ENCODE results near the gene JMJD6. TPM values are rescaled to one million over a fixed set of nuclear protein-coding genes. Genes with fewer than 3 reads are reported as not detected.
"Not testable (repeated sequence)": the region's sequence is repeated elsewhere in the genome, so short reads cannot be mapped to it uniquely, and the experiment has no call there.

Gene JMJD6
- total RNA-seq = 10 to 100 TPM; 60.6 to 72.8 TPM

DNA sequence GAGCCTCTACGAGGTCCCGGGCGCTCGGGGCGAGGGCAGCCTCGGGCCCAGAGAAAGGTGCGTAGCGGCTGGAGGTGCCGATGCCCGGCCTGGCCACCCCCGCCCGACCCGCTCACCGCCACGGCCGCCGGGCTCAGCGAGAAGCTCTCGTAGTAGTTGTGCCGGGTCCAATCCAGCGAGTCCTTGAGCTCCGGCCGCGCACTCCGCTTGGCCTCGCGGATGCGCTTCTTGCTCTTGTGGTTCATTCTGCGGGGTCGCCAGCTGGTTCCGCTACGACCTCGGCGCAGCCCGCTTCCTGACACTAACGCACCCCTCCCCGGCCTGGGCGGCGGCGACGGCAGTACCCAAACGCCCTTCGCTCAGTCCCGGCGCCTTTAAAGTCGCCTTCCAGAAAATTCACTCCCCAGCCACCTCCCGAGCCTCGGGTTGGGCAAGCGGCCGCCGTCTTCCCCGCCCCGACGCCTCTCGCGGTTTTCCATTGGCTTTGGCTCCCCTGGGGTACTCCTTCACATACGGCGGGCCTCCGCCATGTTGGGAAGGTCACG lies at the start of gene JMJD6:
TSS of gene JMJD6 (minus strand) at position 376 of the 545 bp plus-strand sequence. CDS start at position 245, 131 bp downstream.
- no peaks in the 10 kb centered on the region for H3K9me3 Mint-ChIP-seq (ENCODE audit: low read depth)
- H3K27ac Mint-ChIP-seq = peak within 1 kb of the TSS; percentile 92
- CTCF ChIA-PET = interaction anchor here (0.6 to 6.1 kb wide), 3 partner anchors 11 to 46 kb away, joined by 3 to 77 read pairs (median 28); partner anchors contain the start of genes MFSD11 and SRSF2
- ATAC-seq (peak; percentile 82), DNase-seq (peak; percentile 97)
- H3K36me3 Mint-ChIP-seq = peaks cover 61% of the 10 kb centered on the region
- H3K27me3 Mint-ChIP-seq = no peaks in the 10 kb centered on the region
- H3K4me3 Mint-ChIP-seq = peak within 1 kb of the TSS; percentile 91
- H3K4me1 Mint-ChIP-seq = peaks cover 56% of the 10 kb centered on the region

DNA sequence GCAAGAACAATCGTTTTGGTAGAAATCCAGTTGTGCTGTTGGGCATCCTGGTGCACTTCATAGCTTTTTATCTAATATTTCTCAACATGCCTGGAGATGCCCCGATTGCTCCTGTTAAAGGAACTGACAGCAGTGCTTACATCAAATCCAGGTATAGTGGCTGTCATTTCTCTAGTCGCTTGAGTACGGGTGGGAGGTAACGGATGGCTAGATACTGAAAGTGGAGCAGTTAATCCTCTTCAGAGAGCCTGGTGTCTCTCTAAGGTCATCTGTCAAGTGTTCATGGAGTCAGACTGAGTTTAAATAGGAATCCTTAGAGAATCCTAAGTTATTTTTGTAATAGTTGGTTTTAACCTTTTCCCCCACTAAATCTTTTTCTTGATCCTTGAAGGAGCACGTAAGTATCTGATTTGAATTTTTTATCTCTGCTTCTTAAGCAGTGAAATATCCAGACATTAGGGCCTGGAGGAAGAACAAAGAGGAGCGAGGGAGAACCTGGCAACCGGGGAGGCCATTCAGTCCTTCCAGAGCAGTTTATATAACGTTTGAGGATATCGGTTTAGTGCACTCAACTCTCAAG lies 48.7 kb upstream of the JMJD6 start:
- no peak for DNase-seq
- peaks cover 39% of the 10 kb centered on the region for H3K36me3 Mint-ChIP-seq
- no peak for ATAC-seq

DNA sequence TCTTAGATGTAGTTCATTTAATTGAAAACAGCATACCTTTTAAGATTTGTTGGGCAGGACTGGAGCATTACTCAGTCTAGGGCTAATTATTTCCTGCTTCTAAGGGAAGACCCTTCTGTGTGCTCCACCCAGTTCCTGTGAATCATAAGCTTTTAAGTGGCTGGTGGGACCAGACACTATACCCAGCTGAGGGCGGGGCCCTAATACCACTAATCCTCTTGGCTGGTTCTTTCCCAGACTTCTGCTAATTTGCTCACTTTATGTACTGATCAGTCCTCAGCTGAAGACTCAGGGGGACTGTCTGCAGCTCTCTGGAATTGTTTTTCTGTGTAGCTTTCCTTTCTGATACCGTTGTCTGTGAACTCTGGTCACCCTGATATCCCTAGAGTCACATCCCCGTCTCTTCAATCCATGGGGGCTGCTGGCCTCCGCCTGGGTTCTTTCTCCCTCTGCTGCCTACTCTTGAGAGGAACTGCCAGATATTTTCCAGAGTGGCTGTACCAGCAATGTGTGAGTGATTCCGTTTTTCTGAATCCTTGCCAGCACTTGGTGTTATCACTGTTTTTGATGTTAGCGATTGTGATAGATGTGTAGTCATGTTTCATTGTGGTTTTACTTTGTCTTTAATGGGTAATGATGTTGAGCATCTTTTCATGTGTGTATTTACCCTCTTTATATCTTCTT lies 46.6 kb upstream of the JMJD6 start:
- ATAC-seq = peak; percentile 100
- DNase-seq = peak; percentile 70
- peak overlapping the region; percentile 74 for H3K4me3 Mint-ChIP-seq
- peaks cover 42% of the 10 kb centered on the region for H3K36me3 Mint-ChIP-seq
- H3K4me1 Mint-ChIP-seq = peaks cover 20% of the 10 kb centered on the region
- peak overlapping the region; percentile 92 for H3K27ac Mint-ChIP-seq
- CTCF ChIA-PET = interaction anchor here (0.6 to 1.2 kb wide), 6 partner anchors 14 to 250 kb away, joined by 3 to 4 read pairs (median 4); partner anchors contain the start of genes MFSD11 and MGAT5B
- H3K27me3 Mint-ChIP-seq = no peaks in the 10 kb centered on the region
- no peaks in the 10 kb centered on the region for H3K9me3 Mint-ChIP-seq (ENCODE audit: low read depth)

More for the DNA sequence above, 48.7 kb upstream of the JMJD6 start:
- CTCF ChIA-PET = interaction anchor here (0.9 kb wide), 1 partner anchor 93 kb away, joined by 3 read pairs; the partner anchor contains the start of gene MGAT5B
- Mint-ChIP-seq H3K9me3 (ENCODE audit: low read depth) (no peaks in the 10 kb centered on the region), H3K4me1 (peaks cover 20% of the 10 kb centered on the region), H3K4me3 (no peak overlapping the region), H3K27me3 (no peaks in the 10 kb centered on the region), H3K27ac (no peak overlapping the region)

DNA sequence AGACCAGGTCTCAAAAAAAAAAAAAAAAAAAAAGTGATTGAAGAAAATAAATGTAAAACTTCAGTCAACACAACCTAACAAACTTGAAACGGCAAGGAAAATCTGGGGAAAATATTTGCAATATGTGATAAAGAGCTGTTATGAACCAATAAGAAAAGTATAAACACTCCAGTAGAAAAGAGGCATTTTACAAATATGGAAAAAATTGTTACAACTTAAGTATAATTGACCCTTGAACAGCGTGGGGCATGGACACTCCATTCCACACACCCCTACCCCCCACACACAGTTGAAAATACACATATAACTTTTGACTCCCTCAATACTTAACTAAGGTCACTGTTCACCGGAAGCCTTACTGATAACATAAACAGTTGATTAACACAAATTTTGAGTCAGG lies 32.2 kb upstream of the JMJD6 start:
- CTCF ChIA-PET = interaction anchor here (0.7 to 1.0 kb wide), 2 partner anchors 10 to 14 kb away, joined by 3 to 4 read pairs; no protein-coding TSS in a partner anchor
- Mint-ChIP-seq H3K27ac (no peak overlapping the region), H3K9me3 (ENCODE audit: low read depth) (no peaks in the 10 kb centered on the region), H3K36me3 (peaks cover 21% of the 10 kb centered on the region), H3K27me3 (no peaks in the 10 kb centered on the region), H3K4me3 (no peak overlapping the region), H3K4me1 (peaks cover 8% of the 10 kb centered on the region)
- ATAC-seq = no peak
- no peak for DNase-seq

DNA sequence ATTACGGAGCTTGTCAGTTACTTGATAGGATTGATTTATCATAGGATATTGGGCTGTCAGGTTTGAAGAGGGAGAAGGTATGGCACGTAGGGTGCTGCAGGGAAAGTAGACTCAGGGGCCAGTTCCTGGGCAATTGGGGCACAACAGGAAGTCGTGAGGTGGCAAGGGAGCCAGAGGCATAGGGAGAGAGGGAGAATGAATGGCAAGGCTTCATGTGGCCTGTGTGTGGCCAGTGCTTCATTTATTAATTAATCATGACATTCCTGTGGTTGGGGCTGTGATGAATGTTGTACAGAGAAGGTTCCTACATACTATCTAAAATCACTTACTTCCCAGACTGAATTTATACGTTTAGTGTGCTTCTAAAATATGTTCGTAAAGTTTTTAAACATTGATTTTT lies 30.9 kb upstream of the JMJD6 start:
- ATAC-seq (no peak), DNase-seq (no peak)
- Mint-ChIP-seq H3K27me3 (no peaks in the 10 kb centered on the region), H3K9me3 (ENCODE audit: low read depth) (no peaks in the 10 kb centered on the region), H3K4me1 (peaks cover 17% of the 10 kb centered on the region), H3K36me3 (peaks cover 22% of the 10 kb centered on the region), H3K4me3 (no peak overlapping the region), H3K27ac (no peak overlapping the region)
- CTCF ChIA-PET = interaction anchor here (1.1 kb wide), 1 partner anchor 19 kb away, joined by 3 read pairs; the partner anchor contains the start of gene MFSD11

DNA sequence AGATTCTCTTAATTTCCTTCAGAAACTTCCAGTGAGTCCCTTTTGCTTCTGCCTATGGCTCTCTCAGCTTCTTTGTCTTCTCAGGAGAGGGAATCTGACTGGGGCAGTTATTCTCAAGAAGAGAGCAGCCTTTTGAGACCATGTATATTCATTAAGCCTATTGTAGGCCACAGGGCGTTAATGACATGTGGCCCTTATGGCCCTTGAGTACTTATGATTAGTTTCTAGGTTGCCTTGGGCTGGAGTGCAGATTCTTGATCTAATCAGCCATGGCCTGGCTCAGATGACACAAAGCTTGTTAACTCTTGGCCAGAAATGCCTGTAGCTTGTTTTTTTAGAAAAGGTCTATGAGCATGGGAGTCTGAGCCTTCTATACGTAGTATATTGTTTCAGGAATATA lies 28.9 kb upstream of the JMJD6 start:
- Mint-ChIP-seq H3K4me3 (no peak overlapping the region), H3K36me3 (peaks cover 27% of the 10 kb centered on the region), H3K4me1 (peaks cover 25% of the 10 kb centered on the region), H3K27ac (no peak overlapping the region), H3K27me3 (no peaks in the 10 kb centered on the region), H3K9me3 (ENCODE audit: low read depth) (no peaks in the 10 kb centered on the region)
- DNase-seq = no peak
- ATAC-seq = no peak
- CTCF ChIA-PET = interaction anchor here (0.8 to 1.1 kb wide), 2 partner anchors 17 to 41 kb away, joined by 3 read pairs; no protein-coding TSS in a partner anchor

DNA sequence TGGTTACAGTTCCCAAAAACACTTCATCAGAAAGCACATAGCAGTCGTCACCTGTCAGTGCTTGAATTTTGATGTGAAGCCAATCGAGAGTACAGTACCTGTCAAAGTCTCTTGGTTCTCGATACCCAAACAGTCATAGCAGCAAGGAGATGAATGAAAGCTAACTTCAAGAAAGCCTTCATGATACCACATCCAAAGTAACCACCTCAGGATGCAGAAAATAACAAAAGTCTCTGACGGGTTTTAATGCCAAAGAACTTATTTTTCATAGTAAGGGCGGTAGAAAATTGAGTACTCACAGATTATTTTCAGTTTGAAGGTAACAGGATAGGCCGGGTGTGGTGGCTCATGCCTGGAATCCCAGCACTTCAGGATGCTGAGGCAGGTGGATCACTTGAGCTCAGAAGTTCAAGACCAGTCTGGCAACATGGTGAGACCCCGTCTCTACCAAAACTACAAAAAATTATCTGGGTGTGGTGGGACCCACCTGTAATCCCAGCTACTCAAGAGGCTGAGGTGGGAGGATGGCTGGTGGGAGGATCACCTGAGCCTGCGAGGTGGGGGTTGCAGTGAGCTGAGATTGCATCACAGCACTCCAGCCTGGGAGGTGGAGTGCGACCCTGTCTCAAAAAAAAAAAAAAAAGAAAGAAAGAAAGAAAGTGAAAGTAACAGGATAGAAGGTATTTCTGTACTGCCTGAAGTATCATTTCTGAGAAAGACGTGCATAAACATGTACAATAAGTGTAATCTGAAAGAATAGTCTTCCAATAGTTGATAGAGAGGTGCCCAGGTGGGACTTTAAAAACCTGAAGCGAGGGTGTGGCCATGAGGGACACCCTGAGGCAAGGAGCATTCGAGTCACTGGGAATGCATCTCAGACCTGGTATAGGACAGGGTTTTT lies 26.9 kb upstream of the JMJD6 start:
- DNase-seq (no peak), ATAC-seq (peak; percentile 57)
- CTCF ChIA-PET = interaction anchor here (1.6 to 2.3 kb wide), 2 partner anchors 14 to 303 kb away, joined by 3 to 9 read pairs; no protein-coding TSS in a partner anchor
- Mint-ChIP-seq H3K4me3 (peak overlapping the region; percentile 89), H3K4me1 (peaks cover 25% of the 10 kb centered on the region), H3K9me3 (ENCODE audit: low read depth) (no peaks in the 10 kb centered on the region), H3K36me3 (peaks cover 24% of the 10 kb centered on the region), H3K27ac (peak overlapping the region; percentile 97), H3K27me3 (no peaks in the 10 kb centered on the region)

DNA sequence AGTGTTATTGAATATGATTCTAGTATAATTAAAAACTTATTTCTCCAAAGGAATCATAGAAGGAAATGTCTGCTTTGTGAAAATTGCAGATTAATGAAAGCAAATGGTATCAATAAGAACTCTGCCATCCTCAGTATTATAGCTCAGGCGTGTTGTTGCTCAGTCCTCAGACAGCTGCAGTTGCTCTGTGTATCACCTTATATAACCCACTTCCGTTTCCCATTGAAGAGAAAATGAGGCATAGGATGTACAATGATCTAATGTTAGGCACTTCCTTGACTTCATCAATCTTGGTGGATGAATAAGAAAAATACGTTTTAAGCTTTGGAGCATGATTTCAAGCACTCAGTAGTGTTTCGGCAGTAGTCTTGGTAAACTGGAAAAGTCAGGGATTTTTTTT lies 25.6 kb upstream of the JMJD6 start:
- Mint-ChIP-seq H3K27ac (peak overlapping the region; percentile 97), H3K27me3 (no peaks in the 10 kb centered on the region), H3K4me3 (peak overlapping the region; percentile 89), H3K4me1 (peaks cover 22% of the 10 kb centered on the region), H3K36me3 (peaks cover 19% of the 10 kb centered on the region), H3K9me3 (ENCODE audit: low read depth) (no peaks in the 10 kb centered on the region)
- CTCF ChIA-PET = interaction anchor here (0.7 to 2.3 kb wide), 3 partner anchors 13 to 343 kb away, joined by 3 to 9 read pairs (median 3); no protein-coding TSS in a partner anchor
- peak; percentile 57 for DNase-seq
- peak; percentile 85 for ATAC-seq

DNA sequence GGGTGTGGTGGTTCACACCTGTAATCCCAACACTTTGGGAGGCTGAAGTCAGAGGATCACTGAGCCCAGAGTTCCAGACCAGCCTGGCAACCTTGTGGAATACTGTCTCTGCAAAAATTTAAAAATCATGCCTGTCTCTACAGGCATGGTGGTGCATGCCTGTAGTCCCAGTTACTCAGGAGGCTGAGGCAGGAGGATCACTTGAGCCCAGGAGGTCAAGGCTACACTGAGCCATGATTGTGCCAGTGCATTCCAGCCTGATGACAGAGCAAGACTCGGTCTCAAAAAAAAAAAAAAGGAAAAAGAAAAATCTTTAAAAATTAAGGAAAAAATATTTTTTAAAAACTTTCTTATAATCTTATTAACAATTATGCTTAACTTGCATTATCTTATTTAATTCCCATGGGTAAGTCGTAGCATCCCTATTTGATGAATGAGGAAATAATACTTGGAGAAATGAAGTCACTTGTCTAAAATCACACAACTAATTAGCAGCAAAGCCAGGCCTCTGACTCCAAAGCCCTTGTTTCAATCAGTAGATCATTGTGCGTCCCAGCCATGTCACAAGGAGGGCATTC lies 25.1 kb upstream of the JMJD6 start:
- Mint-ChIP-seq H3K27me3 (no peaks in the 10 kb centered on the region), H3K9me3 (ENCODE audit: low read depth) (no peaks in the 10 kb centered on the region), H3K36me3 (peaks cover 21% of the 10 kb centered on the region), H3K4me1 (peaks cover 22% of the 10 kb centered on the region), H3K27ac (peak overlapping the region; percentile 97), H3K4me3 (no peak overlapping the region)
- no peak for DNase-seq
- ATAC-seq = peak; percentile 17
- CTCF ChIA-PET = interaction anchor here (1.6 to 2.5 kb wide), 3 partner anchors 13 to 305 kb away, joined by 3 to 9 read pairs (median 6); partner anchors contain the start of gene MFSD11

DNA sequence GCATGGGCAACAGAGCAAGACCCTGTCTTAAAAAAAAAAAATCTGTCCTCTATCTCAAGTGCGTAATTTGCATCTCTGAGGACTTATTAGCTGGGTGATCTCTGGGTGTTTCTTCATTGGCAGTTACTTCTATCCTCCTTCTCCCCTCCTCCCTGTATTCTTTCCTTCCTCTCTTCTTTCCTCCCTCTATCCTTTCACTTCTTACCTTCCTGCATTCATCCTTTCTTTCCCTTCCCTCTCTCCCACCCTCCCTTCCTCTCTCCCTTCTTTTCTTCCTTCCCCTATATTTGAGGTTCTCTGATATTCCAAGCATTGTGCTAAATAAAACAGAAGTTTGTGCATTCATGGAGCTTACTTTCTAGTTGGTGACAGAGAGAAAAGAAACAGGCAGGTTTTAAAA lies 22.3 kb upstream of the JMJD6 start:
- peaks cover 26% of the 10 kb centered on the region for H3K4me1 Mint-ChIP-seq
- ATAC-seq (no peak), DNase-seq (no peak)
- no peak overlapping the region for H3K4me3 Mint-ChIP-seq
- no peaks in the 10 kb centered on the region for H3K27me3 Mint-ChIP-seq
- H3K27ac Mint-ChIP-seq = no peak overlapping the region
- CTCF ChIA-PET = interaction anchor here (2.5 kb wide), 1 partner anchor 10 kb away, joined by 6 read pairs; the partner anchor contains the start of gene MFSD11
- peaks cover 40% of the 10 kb centered on the region for H3K36me3 Mint-ChIP-seq
- H3K9me3 Mint-ChIP-seq (ENCODE audit: low read depth) = no peaks in the 10 kb centered on the region

DNA sequence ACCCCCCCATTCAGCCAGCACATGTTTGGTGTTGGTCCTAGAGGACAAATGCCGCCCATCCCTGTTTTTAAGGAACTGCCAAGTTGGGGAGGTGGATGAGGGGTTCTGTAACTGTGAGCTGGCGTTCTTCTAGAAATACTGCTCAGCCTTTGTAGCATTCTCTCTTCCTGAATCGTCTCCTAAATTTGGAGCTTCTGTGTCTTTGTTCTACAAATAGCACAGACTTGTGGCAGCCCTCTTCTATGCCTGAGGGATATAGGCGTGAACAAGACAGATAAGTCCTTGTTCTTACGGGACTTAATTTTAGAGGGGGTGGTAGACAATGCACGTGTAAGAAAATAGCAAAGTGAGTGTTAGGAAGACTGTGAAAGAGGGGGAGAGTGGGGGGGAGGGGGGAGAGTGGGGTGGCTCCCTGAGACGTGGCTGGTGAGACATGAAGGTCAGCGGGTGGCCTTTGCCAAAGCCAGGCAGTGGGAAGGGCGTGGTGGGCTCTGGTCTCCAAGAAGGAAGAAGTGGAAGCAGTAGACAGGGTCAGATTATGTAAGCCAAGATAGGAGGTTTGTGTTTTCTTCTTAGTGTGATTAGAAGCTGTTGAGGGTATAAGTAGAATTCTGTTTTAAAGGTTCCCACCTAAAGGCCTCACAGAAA lies 21.4 kb upstream of the JMJD6 start:
- H3K9me3 Mint-ChIP-seq (ENCODE audit: low read depth) = no peaks in the 10 kb centered on the region
- peaks cover 23% of the 10 kb centered on the region for H3K4me1 Mint-ChIP-seq
- H3K27ac Mint-ChIP-seq = no peak overlapping the region
- no peaks in the 10 kb centered on the region for H3K27me3 Mint-ChIP-seq
- H3K4me3 Mint-ChIP-seq = no peak overlapping the region
- ATAC-seq (no peak), DNase-seq (no peak)
- H3K36me3 Mint-ChIP-seq = peaks cover 39% of the 10 kb centered on the region
- CTCF ChIA-PET = interaction anchor here (0.7 kb wide), 1 partner anchor 11 kb away, joined by 4 read pairs; no protein-coding TSS in a partner anchor

DNA sequence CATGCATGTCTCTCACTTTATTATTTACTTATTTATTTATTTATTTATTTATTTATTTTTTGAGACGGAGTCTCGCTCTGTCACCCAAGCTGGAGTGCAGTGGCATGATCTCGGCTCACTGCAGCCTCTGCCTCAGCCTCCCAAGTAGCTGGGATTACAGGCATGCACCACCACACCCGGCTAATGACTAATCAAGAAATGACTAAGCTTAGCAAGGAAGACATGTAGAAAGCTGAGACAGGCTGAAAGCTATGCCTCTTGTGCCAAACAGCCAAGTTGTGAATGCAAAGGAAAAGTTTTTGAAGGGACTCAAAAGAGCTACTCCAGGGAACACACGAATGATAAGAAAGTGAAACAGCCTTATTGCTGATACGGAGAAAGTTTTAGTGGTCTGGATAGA lies 19.4 kb upstream of the JMJD6 start:
- peaks cover 14% of the 10 kb centered on the region for H3K4me1 Mint-ChIP-seq
- H3K27ac Mint-ChIP-seq = peak overlapping the region; percentile 6
- peaks cover 45% of the 10 kb centered on the region for H3K36me3 Mint-ChIP-seq
- H3K27me3 Mint-ChIP-seq; H3K4me3 Mint-ChIP-seq; CTCF ChIA-PET; DNase-seq; ATAC-seq; H3K9me3 Mint-ChIP-seq (ENCODE audit: low read depth): not testable (repeated sequence)
